A673 (cell line): ENCODE data around the gene FSIP1. TPM values are rescaled to one million over a fixed set of nuclear protein-coding genes. Genes with fewer than 3 reads are reported as not detected.

ENCODE experiments used
- Bru-seq: library from RNA; stranded (reverse); fragments of 400-500 nt; gene quantifications from one replicate; lab custom pipeline; 2021; lab: Mats Ljungman, UMichigan
- BruChase-seq, 2 experiments: library from RNA; stranded (reverse); fragments of 400-500 nt; gene quantifications; one replicate each; lab custom pipeline; 2021; lab: Mats Ljungman, UMichigan
- BruUV-seq: library from RNA; stranded (reverse); fragments of 400-500 nt; replicated peaks from 2 replicates; lab custom pipeline; 2021; lab: Mats Ljungman, UMichigan
- CTCF ChIA-PET: fragments of 300-600 bp; sonication (Branson Sonifier 250); formaldehyde crosslinking; loops from one replicate; lab custom pipeline; 2022; ENCODE audit warnings: antibody characterized with exemption; lab: Charles Lee
- POLR2A ChIA-PET: fragments of 300-600 bp; sonication (Branson Sonifier 250); formaldehyde crosslinking; loops from one replicate; lab custom pipeline; 2022; ENCODE audit warnings: antibody characterized with exemption; ENCODE audit not compliant: low non-redundant PET; lab: Charles Lee
- DNase-seq: peaks from one replicate; pipeline ENCODE4 v3.0.0-alpha.2; 2015; ENCODE audit warnings: low spot score
- H3K27ac ChIP-seq: fragments of 200-600 bp; sonication (generic); 2 replicates; pipeline ENCODE4 v1.5.1; 2016; ENCODE audit warnings: mixed run types, low read depth, mild to moderate bottlenecking, mixed read lengths, antibody characterized with exemption, low read length; ENCODE audit not compliant: poor library complexity, severe bottlenecking
- H3K27me3 ChIP-seq: fragments of 200-600 bp; sonication (generic); replicated peaks from 2 replicates; pipeline ENCODE4 v1.6.1; 2017; ENCODE audit warnings: mixed run types, low read depth, mild to moderate bottlenecking, mixed read lengths, antibody characterized with exemption, low read length; ENCODE audit not compliant: insufficient read depth, poor library complexity
- H3K36me3 ChIP-seq: fragments of 200-600 bp; sonication (generic); 2 replicates; pipeline ENCODE4 v1.6.1; 2016; ENCODE audit warnings: mixed run types, mild to moderate bottlenecking, mixed read lengths, antibody characterized with exemption, low read length; ENCODE audit not compliant: insufficient read depth, poor library complexity, severe bottlenecking
- H3K4me1 ChIP-seq: fragments of 200-600 bp; sonication (generic); 2 replicates; pipeline ENCODE4 v1.6.1; 2017; ENCODE audit warnings: mixed run types, mild to moderate bottlenecking, mixed read lengths, antibody characterized with exemption, low read length; ENCODE audit not compliant: insufficient read depth, poor library complexity, severe bottlenecking
- H3K4me3 ChIP-seq: fragments of 200-600 bp; sonication (generic); 2 replicates; pipeline ENCODE4 v1.5.1; 2016; ENCODE audit warnings: low read depth, mixed run types, mild to moderate bottlenecking, mixed read lengths, low read length; ENCODE audit not compliant: poor library complexity, severe bottlenecking
- H3K9me3 ChIP-seq: fragments of 200-600 bp; sonication (generic); 2 replicates; pipeline ENCODE4 v1.6.1; 2016; ENCODE audit warnings: mixed run types, low read depth, mild to moderate bottlenecking, mixed read lengths, antibody characterized with exemption, low read length; ENCODE audit not compliant: poor library complexity, severe bottlenecking
- CTCF ChIP-seq: fragments of 300-800, 200-600 bp; sonication (generic); conservative IDR thresholded peaks from 2 replicates; pipeline ENCODE4 v1.5.1; 2017; ENCODE audit warnings: low read depth, mild to moderate bottlenecking, antibody characterized with exemption, low read length, moderate library complexity, mixed read lengths
- EZH2 ChIP-seq: fragments of 200-600 bp; sonication (generic); IDR thresholded peaks from 2 replicates; pipeline ENCODE4 v1.6.1; 2017; ENCODE audit warnings: borderline replicate concordance, low read depth, mild to moderate bottlenecking, mixed read lengths, antibody characterized with exemption, low read length; ENCODE audit not compliant: poor library complexity, severe bottlenecking
- intact Hi-C: fragments of 100-400 bp; cut with micrococcal nuclease; formaldehyde crosslinking; loops from one replicate; pipeline ENCODE4 v1.10.0; 2022; ENCODE audit not compliant: unreplicated experiment
- long read RNA-seq: library from polyadenylated mRNA; stranded (forward); transcript quantifications from one replicate; pipeline ENCODE4 v2.0.0, GENCODE V29; 2022
- total RNA-seq: library from RNA; stranded (reverse); gene quantifications from 2 replicates; pipeline ENCODE4 v1.2.3, GENCODE V29; 2021

Gene FSIP1
- total RNA-seq (0.37 and 0.70 TPM in 2 replicates), Bru-seq, nascent RNA (percentile 36 among the genes with signal in this experiment), BruChase-seq, experiment 1, labeled RNA remaining after a 2-hour chase (percentile 36 among the genes with signal in this experiment), BruChase-seq, experiment 2, labeled RNA remaining after a 6-hour chase (percentile 26 among the genes with signal in this experiment)
- long read RNA-seq, partial matches to known transcripts, result 1 of 4 reads
- long read RNA-seq, other reads (novel, unspliced or antisense), result 1 of 4 reads

GRCh38 chr15:39782441-39783138 is at the start of gene FSIP1:
Gene FSIP1 (minus strand): TSS chr15:39782841. CDS start chr15:39776524, 6,317 bp downstream.
- H3K4me1 ChIP-seq, result peaks cover 14% of the 10 kb centered on the region
- peak; percentile 98 for DNase-seq
- POLR2A ChIA-PET, result no interaction called here
- TF ChIP-seq CTCF (no peak), EZH2 (no peak)
- CTCF ChIA-PET, result interaction anchor here (1.0 to 1.6 kb wide), 2 partner anchors 92 to 97 kb away, joined by 3 to 4 read pairs; no protein-coding TSS in a partner anchor
- peak within 1 kb of the TSS; percentile 34 for H3K27ac ChIP-seq
- H3K9me3 ChIP-seq, result peaks cover 5% of the 10 kb centered on the region
- intact Hi-C loops, result no loop called here
- no peaks in the 10 kb centered on the region for H3K36me3 ChIP-seq
- peak within 1 kb of the TSS; percentile 72 for H3K4me3 ChIP-seq
- BruUV-seq, result no TSS peak
- H3K27me3 ChIP-seq, result no peaks in the 10 kb centered on the region

DNA sequence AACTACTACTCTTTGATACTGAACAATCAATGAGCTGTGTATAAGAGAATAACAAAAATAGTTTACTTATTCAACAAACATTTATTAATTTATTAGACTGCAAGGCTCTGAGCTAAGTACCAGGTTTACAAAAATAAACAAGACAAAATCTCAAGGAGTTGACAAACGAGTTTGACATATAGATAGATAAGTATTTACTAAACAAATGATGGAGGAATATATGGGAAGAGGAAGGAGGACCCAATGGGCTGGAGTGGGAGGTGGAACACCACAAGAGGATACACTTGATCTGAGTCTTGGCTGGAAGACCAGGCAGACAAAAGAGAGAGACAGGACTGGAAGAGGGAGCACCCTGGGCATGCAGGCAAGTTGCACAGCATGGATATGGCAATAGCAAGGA is 47.5 kb upstream of the FSIP1 start:
- POLR2A ChIA-PET, result interaction anchor here (0.6 kb wide), 1 partner anchor 33 kb away, joined by 12 read pairs; no protein-coding TSS in a partner anchor
- TF ChIP-seq CTCF (no peak), EZH2 (no peak)
- CTCF ChIA-PET, result no interaction called here
- H3K27me3 ChIP-seq, result no peaks in the 10 kb centered on the region
- no peak overlapping the region for H3K27ac ChIP-seq
- H3K9me3 ChIP-seq, result no peaks in the 10 kb centered on the region
- peaks cover 15% of the 10 kb centered on the region for H3K4me1 ChIP-seq
- intact Hi-C loops, result no loop called here
- BruUV-seq, result no TSS peak
- H3K36me3 ChIP-seq, result no peaks in the 10 kb centered on the region
- DNase-seq, result no peak
- H3K4me3 ChIP-seq, result no peak overlapping the region

- Histone ChIP-seq H3K4me1 (peaks cover 7% of the 10 kb centered on the region), H3K27ac (no peak overlapping the region), H3K4me3 (no peak overlapping the region), H3K9me3 (no peaks in the 10 kb centered on the region), H3K27me3 (no peaks in the 10 kb centered on the region), H3K36me3 (no peaks in the 10 kb centered on the region)
- intact Hi-C loops, result no loop called here
- POLR2A ChIA-PET, result no interaction called here
- CTCF ChIA-PET, result interaction anchor here (0.6 kb wide), 1 partner anchor 350 kb away, joined by 13 read pairs; no protein-coding TSS in a partner anchor
- no TSS peak for BruUV-seq
- peak; percentile 41 for DNase-seq
- no peak for TF ChIP-seq EZH2
- TF ChIP-seq CTCF, result no peak
Observed at GRCh38 chr15:39828374-39828931, 45.8 kb upstream of the FSIP1 start.
